GM10266 (cell line): ENCODE data around the gene SEPTIN1.

Experiments used
- DNase-seq: peaks from one replicate; pipeline ENCODE4 v3.0.0; 2012; ENCODE audit errors: extremely low spot score
- CTCF ChIP-seq: IDR thresholded peaks from 2 replicates; pipeline ENCODE4 v1.5.1; 2012; ENCODE audit warnings: mild to moderate bottlenecking, low read depth; ENCODE audit not compliant: control insufficient read depth, insufficient read depth; ENCODE audit errors: missing control alignments

The SEPTIN1 gene

GRCh38 chr16:30418350-30419181 lies 36.2 kb upstream of the SEPTIN1 start:
- TF ChIP-seq CTCF = no peak
- DNase-seq = no peak

GRCh38 chr16:30417529-30418349 lies 35.4 kb upstream of the SEPTIN1 start:
- DNase-seq = peak; percentile 94
- peak; percentile 24 for TF ChIP-seq CTCF

GRCh38 chr16:30416624-30417528 lies 34.5 kb upstream of the SEPTIN1 start:
- DNase-seq = no peak
- no peak for TF ChIP-seq CTCF

- TF ChIP-seq CTCF = no peak
- DNase-seq = no peak
These were observed 33.8 kb upstream of the SEPTIN1 start for GRCh38 chr16:30416047-30416603.

GRCh38 chr16:30414159-30414558 lies 31.8 kb upstream of the SEPTIN1 start:
- no peak for TF ChIP-seq CTCF
- DNase-seq = no peak

- TF ChIP-seq CTCF = no peak
- no peak for DNase-seq
These were observed 30.9 kb upstream of the SEPTIN1 start for GRCh38 chr16:30413112-30413806.
